NCI-H69 (cell line): ENCODE measurements around the gene FAM20C.

ENCODE experiments used
- DNase-seq: peaks from one replicate; lab custom pipeline; 2025; lab: John Stamatoyannopoulos, UW

Gene FAM20C

DNA sequence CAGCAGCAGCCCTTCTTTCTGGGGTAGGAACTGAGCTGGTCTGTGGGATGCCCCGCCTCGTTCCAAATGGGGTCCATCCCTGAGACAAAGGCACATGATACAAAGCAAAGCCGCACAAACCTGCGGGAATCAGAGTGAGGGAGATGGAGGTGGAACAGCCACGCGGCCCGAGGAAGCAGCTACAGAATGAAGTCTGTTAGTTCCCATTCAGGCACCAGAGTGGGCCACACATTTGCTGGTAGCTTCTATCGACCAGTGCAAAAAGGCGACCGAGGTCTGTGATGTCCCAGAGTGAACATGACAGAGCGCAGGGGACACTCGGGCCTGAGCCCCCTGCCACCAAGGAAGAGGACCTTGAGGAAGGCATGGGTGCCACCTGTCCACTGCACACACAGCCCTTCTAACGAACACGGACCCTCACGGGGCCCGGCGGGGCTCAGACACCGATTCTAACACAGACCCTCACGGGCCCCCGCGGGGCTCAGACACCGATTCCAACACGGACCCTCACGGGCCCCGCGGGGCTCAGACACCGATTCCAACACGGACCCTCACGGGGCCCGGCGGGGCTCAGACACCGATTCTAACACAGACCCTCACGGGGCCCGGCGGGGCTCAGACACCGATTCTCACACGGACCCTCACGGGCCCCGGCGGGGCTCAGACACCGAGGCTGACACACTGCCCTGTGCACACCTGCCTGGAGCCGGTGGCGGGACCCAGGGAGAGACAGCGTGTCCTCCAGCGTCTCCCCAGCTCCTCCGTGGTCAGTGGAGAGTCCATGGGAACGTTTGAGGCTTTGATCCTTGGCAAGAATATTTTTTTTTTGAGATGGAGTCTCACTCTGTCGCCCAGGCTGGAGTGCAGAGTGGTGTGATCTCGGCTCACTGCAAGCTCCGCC, 32.8 kb upstream of the FAM20C start:
- DNase-seq, result no peak

DNA sequence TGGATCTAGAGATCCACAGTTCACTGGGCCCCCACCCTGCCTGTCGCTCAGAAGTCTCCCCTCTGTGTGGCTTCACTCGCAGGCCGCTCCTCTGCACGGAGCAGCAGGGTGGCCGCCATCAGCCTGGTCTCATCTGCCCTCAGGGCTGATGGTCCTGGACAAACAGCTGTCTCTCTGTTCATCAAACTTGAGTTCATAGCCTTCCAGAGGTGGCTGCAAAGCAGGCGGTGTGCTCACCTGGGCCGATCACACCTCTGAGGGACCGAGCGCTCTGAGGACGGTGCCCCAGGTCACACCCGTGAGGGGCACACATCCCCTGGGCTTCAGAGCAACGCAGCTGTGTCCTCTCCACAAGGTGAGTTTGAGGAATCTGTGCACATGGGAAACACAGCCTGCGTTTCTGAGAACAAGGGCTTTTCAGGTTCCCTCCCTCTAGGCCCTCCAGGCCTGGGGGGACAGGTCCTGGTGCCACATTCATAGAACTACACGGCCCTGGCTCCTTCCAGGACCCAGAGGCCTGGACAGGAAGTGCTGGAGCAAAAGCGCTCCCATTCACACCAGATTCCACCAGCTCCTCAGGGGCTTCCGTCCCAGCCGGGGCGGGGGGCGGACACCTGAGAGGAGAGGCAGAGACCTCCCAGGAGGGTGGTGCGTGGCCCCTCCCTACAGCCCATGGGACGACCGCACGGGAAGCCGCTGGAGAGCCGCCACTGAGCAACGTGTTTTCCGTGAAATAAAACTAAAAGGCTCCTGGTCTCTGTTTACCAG, 31.2 kb upstream of the FAM20C start:
- DNase-seq, result no peak

DNA sequence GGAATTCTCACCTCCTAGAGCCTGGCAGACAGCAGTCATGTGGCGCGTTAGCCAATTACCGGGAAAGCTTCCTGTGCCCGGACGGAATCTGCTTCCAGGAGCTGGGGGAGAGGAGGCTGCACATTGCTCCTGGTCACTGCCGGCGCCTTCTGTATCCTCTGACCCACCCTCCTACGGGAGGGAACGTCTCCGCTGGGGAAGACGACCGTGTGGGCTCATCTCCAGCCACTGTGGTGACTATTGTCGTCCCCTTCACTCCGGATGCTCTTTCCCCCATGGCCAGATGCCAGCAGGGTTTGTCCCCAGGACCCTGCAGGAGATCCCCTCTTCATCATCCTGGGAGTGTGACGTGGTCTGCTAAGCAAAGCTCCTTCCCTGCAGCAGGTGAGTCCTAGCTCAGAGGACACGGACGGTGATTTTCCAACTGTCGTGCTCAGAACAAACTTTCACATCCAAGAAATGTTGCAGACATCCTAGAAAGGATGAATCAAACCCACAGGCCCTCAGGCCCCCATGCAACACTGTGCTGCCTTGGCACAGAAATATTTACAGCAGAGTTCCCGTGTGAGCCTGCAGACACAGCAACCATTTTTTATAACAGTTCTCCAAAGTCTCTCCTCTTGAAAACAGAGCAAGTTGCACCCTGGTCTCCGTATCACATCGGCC, 29.6 kb upstream of the FAM20C start:
- no peak for DNase-seq

DNA sequence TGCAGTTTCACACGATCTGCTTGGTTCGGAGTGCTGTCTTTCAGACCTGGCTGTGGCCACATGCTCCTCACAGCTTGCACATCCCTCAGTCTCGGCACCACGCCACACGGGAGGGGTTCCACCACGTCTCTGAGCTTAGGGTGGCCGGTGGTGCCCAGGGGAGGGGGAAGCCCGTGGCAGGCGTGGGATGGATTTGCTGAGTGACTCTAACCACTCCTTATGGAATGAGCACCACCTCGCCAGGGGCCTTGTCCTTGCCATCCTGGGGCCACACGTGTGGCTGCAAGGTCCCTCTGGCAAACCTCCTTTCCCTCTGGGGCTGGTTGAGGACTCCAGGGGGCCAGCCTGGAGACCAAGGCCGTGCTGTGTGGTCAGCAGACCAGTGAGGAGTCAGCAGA, 29.1 kb upstream of the FAM20C start:
- DNase-seq, result no peak

DNA sequence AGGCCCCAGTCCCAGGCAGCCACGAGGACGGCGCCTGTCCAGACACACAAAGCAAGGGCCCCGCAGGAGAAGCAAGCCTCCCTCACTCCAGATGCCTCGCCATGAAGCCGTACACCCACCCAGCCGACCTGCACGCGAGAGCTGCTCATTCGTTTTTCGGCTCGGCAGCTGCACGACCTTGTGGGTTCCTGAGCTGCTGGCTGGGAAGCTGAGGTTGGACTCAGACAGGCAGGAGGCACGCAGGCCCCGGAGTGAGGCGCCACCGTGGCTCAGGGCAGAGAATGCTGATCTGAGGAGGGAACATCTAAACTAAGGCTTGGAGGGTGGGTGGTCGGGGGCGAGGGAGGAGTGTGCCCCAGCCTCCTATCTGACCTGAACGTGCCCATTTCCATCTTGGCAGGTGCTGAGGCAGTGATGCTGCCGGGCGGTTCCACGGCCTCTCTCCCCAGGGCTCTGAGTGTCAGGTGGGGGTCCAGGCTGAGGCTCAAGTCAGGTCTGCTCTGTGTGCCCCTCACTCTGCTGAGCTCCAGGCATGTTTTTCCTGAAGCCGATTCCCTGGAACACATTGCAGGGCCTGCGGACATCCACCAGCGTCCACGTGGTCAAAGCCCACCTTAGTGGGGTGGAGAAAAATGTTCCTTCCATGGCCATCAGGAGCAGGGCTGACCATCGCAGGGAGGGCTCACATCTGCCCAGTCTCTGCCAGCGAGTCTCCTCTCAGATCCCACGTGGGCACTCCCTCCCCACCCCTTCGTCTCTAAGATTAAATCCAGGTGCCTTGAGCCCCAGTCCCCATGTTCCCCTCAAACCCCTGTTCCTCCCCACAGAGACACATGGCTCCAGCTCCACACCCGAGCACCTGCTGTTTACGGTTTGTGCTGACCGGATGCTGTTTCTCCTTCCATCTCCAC, 28.1 kb upstream of the FAM20C start:
- DNase-seq, result no peak

DNA sequence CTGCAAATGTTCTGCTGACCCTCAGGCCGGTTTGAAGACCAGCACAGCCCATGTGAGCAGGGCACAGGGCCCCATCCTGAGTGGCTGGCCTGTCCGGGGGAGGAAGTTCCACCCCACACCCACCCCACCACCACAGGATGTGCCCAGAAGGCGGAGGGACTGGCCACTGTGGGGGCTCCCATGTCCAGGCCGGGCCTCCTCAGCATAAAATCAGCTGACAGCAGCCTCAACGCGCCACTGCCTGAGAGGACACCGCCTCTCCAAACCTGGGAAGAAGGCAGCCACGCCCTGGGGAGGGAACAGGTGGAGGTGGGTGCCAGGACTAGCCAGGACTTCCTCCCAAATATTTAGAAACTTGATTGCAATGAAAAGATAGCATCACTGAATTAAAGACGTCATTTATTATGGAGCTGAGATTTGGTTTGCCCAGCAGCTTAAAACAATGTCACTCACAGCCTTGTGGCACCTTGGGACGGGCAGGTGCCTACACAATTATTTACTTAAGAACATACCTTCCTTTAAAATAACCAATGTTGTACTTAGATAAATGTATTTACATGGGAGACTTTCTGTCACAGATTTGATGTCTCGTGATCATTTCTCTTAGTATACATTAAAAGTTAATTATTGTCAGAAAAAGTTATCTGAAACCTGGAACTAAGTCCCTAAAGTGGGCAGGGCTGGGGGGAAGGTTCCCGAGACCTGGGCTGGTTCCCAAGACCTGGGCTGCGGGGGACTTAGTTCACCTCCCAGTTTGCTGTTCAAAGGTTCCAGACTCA, 27.3 kb upstream of the FAM20C start:
- DNase-seq, result no peak

DNA sequence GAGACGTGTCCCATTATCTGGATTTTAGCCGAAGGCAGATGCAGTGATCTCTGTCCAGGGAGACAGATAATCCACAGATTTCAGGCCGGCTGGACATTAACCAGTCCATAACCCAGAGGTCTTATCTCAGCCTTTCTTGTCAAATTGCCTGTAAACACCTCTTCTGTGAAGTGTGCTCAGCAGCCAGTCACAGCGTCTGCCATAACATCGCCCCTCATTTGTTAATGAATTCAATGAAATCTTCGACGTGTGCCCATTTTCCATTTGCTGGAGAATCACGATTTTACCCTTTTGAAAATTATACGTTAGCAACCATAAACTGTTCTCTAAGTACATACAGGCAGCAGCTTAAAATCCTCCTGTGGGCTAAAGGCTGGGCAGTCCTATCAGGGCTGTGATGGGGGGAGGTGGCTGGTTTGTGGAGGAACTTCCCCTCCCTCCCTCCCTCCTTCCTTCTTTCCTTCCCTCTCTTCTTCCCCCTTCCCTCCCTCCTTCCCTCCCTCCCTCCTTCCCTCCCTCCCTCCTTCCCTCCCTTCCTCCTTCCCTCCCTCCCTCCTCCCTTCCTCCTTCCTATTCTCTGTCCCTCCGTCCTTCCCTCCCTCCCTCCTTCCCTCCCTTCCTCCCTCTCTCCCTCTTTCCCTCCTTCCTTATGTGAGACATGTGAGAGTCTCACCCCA, 26.6 kb upstream of the FAM20C start:
- no peak for DNase-seq

DNA sequence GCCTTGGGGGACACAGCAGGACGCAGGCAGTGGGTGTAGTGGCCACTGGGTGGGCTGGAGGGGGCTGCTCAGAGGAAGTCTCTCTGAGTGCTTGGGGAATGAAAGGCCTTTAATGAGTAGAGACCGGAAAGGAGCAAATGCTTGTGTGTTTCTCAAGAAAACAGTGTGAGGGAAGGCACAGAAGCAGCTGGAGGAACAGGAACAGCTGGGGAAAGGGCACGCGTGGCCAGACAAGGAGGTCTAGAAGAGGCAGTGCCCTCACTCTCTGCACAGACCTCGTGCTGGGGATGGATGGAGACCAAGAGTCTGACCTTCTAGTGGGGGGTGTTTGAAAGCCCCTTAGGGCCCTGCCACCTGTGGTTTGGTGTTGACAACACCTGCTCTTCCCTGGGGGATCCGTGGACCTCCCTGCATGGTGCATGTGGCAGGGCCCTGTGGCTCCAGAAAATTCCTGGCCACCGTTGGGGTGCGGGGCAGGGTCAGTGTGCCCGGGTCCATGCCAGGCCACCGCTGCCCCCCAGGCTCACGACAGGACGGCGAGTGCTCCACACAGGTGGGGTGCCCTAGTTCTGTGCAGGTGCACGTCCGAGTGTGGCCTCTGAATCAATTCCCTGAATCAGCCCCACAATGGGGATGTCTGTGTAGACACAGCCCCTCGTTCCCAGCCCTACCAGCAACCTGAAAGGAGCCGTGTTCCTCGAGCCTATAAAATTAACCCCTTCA, 25.9 kb upstream of the FAM20C start:
- DNase-seq, result no peak

DNA sequence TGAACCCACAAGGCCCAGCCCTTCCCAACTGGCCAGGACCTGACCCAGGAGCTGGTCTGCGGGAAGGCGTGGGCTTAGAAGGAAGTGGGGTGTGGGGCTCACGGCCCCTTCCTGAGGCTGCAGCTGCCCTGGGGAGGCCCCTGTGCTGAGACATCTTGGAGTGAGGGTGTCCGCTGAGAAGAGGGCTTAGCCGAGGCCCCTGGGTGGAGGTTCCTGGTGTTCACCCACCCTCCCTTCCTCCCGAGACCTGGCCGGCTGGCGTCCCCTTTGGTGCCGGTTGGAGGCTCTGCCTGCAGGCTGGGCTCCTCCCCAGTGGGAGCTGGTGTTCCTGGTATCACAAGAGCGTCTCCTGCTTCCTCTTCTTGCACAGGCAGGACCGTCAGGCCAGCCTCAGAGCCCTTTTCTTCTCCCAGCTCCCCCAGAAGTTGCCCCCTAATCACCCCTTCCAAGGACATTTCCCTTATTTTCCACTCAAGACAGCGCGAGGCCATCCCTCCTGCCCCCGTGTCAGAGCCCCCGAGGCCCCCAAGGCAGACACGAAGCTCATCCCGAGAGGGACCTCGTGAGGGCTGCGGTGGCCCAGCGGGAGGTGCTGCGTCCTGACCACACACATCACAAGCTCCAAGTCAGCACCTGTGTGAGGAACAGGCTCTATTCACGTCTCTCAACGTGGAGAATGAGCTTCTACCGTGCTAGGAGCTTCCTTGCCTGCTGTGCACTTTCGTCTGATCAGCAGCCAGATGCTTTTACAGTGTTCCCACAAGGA, 25.1 kb upstream of the FAM20C start:
- no peak for DNase-seq

DNA sequence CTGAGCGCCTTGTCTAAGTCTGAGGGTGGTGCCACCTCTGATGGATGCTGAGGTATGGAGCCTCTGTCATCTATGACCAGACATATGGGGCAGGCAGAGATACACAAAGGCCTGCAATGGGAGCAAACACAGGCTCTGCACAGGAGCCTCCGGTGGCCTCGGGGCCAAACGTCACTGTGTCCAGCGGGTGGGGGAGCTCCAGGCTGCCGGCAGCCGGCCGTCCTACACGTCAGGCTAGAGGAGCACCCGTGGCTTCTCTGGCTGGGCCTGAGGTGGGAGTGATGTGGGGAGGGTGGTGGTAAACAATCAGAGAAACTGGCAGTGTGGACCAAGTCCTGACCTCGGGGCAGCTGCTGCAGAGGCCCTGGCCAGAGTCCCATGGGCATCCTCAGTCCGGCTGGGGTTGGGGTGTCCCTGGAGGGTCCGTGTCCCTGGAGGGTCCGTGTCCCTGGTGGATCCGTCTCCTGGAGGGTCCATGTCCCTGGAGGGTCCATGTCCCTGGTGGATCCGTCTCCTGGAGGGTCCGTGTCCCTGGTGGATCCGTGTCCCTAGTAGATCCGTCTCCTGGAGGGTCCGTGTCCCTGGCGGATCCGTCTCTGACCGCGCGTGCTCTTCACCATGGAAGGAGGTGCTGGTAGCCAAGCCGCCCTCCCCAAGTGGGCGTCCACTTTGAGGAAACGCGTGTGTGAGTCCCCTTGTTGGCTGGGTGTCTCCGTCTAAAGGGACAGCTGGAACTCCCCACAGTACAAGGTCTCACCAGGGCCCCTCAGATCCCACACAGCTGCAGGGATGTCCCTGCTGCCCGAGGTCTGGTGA, 24.2 kb upstream of the FAM20C start:
- no peak for DNase-seq

DNA sequence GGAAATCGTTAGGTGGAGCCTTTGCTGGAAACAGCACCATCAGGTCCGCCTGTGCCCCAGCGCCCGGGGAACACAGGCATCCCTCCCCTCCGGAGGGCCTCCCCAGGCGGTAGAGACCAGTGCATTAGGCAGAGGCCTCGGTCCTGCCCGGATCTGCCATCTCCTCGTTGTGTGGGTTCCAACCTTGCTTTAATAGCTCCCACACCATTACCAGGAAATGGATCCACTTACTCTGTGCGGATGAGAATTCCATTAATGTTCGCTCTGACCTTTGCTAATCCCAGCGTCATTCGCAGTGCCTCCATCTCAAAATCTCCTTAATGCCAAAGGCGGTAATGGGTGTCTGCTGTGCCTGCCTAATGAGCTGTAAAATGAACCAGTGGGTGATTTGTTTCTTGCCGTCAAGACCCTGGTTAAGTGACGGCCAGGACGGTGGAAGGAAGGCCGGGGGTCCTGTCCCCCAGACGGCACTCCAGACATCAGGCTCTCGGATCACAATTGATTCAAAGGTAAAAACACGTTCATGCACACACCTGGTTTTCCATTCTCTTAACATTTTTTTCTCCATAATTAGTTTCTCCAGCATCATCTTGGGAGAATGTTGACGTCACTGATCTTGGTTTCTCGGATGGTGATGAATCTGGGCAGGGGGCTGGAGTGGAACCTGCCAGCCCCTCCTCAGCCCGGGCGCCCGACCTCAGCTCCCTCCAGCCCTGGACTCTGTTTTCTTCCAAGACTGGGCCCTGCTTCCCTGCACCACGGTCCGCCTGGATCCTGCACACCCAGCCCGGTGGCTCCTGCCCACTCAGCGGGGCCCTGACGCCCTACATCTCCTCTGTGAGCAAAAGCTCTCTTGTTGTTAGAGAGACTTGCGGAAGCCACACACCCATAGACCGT, 22.8 kb upstream of the FAM20C start:
- DNase-seq, result no peak

DNA sequence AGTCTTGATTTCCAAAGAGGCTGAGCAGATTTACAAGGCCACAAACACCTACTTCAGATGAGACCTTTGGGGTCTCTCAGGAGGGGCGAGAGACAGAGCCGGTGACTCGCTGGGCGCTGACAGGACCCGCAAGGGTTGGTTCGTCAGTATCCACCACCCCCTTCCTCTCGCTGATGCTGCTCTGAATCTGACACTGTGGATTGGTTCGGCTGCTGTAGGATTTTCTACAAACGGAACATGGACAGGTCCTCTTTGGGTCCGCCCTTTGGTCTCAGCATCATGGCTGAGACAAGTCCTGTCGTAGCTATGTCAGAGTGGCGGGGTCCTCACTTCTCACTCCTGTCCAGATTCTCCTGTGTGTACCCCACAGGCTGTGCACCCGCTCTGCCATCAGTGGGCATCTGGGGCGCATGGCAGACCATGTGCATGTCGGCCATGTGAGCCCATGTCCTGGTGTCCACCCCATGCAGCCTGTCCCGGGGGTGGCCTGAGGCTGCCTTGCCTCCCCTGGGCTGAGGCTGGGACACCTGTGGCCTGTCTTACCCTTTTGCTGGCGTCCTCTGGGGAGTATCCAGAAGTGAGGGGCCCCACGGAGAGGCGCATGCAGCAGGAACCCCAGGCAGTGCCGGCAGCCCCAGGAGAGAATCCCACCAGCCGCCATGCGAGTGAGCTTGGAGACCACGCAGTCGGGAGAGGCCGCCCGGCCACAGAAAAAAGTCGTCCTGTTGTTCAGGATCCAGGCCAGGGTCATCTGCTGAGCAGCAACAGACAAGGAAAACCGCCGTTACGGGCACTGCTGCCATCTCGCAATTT, 21.6 kb upstream of the FAM20C start:
- no peak for DNase-seq

DNA sequence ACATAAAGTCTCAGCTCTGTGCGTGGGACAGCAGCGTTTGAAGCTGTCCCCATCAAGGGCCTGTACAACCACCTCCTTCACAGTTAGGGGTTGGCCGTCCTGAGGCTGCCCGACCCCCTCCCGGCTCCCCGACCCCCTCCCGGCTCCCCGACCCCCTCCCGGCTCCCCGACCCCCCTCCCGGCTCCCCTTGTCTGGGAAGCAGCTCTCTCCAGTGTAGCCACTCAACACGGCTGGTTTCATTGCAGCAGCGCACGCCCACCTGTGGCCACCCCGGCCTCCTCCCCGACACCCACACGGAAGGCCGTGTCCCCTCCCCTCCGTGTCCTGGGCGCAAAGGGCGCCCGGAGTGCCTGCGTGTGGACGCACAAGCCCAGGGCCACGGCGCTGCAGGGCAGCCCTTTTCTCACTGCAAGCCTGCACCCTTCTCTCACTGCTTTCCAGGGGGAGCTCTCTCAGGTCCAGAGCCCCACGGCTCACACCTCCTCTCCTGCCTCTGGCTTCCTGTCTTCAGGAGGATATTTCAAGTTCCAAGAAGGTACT, 20.9 kb upstream of the FAM20C start:
- DNase-seq, result no peak

DNA sequence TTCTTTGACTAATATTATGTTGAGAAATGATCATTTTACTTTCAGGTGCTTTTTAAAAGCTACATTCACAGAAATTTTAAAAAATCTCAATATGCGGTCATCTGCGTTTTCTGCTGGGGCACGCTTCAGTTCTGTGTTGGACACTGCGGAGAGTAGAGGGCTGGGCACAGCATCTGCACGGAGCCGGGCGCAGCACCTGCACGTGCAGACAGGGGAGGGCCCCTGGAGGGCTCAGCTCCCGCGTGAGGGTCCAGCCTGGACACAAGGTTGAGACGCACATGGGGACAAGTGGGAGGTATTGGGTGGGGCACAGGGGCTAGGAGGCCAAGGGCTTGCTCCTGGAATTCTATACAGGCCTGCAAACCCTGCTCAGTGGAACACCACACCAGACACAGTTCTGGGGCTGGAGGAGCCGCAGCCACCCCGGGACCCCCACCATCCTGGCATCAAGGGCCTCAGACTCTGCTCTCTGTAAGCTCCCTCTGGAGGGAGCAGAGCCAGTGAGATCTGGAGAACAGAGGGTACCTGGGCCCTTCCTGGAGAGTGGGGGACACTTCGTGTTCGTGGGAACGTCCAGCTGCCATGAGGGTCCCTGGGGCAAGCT, 20.4 kb upstream of the FAM20C start:
- no peak for DNase-seq

DNA sequence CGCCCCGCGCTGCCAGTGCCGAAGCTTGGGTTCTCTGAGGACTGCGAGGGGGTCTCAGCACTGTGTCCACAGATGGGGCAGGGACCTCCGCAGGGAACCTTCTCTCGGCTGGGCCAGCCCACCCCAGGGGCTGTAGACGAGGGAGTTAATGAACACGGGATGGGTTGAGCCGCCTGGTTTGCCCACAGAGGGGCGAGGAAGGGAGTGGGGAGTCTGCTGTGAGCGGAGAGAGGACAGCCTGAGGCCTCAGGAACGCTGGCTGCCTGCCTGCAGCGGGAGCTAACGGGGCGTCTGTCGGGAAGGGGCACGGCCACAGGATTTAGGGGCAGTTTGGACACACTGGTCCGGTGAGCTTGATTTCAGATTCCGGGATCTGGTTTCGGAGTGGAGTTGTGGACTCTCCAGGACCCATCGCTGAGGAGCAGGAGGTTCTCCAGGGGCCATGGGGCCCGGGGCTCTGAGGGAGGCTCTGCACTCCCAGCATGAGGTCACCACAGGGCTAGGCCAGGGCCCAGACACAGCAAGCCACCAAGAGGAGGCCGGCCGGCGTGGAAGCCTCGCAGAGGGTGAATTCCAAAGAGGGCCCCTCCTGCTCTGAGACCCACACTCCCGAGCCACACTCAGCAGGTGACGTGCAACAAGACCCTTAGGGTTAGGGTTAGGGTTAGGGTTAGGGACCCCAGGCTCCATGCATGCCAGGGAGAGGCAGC, 19.0 kb upstream of the FAM20C start:
- DNase-seq, result no peak
